Calu3 (cell line): ENCODE data around the gene LRRC46. TPM values are rescaled to one million over a fixed set of nuclear protein-coding genes. Genes with fewer than 3 reads are reported as not detected.

ENCODE experiments used
- Bru-seq: library from RNA; stranded (reverse); fragments of 400-500 nt; gene quantifications from one replicate; lab custom pipeline; 2021; lab: Mats Ljungman, UMichigan
- BruChase-seq, 2 experiments: library from RNA; stranded (reverse); fragments of 400-500 nt; gene quantifications; one replicate each; lab custom pipeline; 2021; lab: Mats Ljungman, UMichigan
- BruUV-seq: library from RNA; stranded (reverse); fragments of 400-500 nt; replicated peaks from 2 replicates; lab custom pipeline; 2021; lab: Mats Ljungman, UMichigan
- CTCF ChIA-PET: fragments of 300-600 bp; sonication (Branson Sonifier 250); formaldehyde crosslinking; loops from one replicate; lab custom pipeline; 2022; ENCODE audit warnings: antibody characterized with exemption; lab: Charles Lee
- DNase-seq: peaks from one replicate; pipeline ENCODE4 v3.0.0; 2022
- H3K27ac Mint-ChIP-seq: one replicate; pipeline ENCODE4 v1.8.0; 2022; ENCODE audit warnings: mixed read lengths; ENCODE audit not compliant: unreplicated experiment
- H3K27me3 Mint-ChIP-seq: one replicate; pipeline ENCODE4 v1.8.0; 2022; ENCODE audit warnings: mixed read lengths; ENCODE audit not compliant: unreplicated experiment
- H3K36me3 Mint-ChIP-seq: one replicate; pipeline ENCODE4 v1.8.0; 2022; ENCODE audit warnings: mild to moderate bottlenecking, moderate library complexity, mixed read lengths; ENCODE audit not compliant: insufficient read depth, unreplicated experiment
- H3K4me1 Mint-ChIP-seq: one replicate; pipeline ENCODE4 v1.8.0; 2022; ENCODE audit warnings: mild to moderate bottlenecking, low read depth, mixed read lengths; ENCODE audit not compliant: unreplicated experiment
- H3K4me3 Mint-ChIP-seq: one replicate; pipeline ENCODE4 v1.8.0; 2022; ENCODE audit warnings: mild to moderate bottlenecking, low read depth, moderate library complexity, mixed read lengths; ENCODE audit not compliant: unreplicated experiment
- H3K9me3 Mint-ChIP-seq: one replicate; pipeline ENCODE4 v1.8.0; 2022; ENCODE audit warnings: low read depth, mixed read lengths; ENCODE audit not compliant: unreplicated experiment
- CTCF ChIP-seq: fragments of 200-600 bp; IDR thresholded peaks from one replicate; pipeline ENCODE4 v1.8.0; 2022; ENCODE audit warnings: antibody characterized with exemption; ENCODE audit not compliant: unreplicated experiment
- intact Hi-C: fragments of 100-400 bp; cut with micrococcal nuclease; formaldehyde crosslinking; loops from one replicate; pipeline ENCODE4 v1.10.0; 2022; ENCODE audit not compliant: unreplicated experiment
- long read RNA-seq: library from polyadenylated mRNA; stranded (forward); transcript quantifications from one replicate; pipeline ENCODE4 v2.0.0, GENCODE V29; 2022
- total RNA-seq: library from RNA; stranded (reverse); gene quantifications from 2 replicates; pipeline ENCODE4 v1.2.3, GENCODE V29; 2022

Gene LRRC46
- 2.9 and 4.0 TPM in 2 replicates for total RNA-seq
- Bru-seq, nascent RNA: percentile 25 among the genes with signal in this experiment
- percentile 35 among the genes with signal in this experiment for BruChase-seq, experiment 1, labeled RNA remaining after a 6-hour chase
- percentile 33 among the genes with signal in this experiment for BruChase-seq, experiment 2, labeled RNA remaining after a 2-hour chase
- long read RNA-seq, partial matches to known transcripts: 1 of 1 reads
- long read RNA-seq, other reads (novel, unspliced or antisense): 0 of 1 reads

- peak within 1 kb of the TSS; percentile 89 for H3K27ac Mint-ChIP-seq
- peak within 1 kb of the TSS; percentile 95 for H3K4me3 Mint-ChIP-seq
- CTCF ChIA-PET: interaction anchor here (0.7 to 2.0 kb wide), 16 partner anchors 9 to 1847 kb away, joined by 3 to 18 read pairs (median 4); partner anchors contain the start of genes OSBPL7, SCRN2, SP2 and SP6
- H3K9me3 Mint-ChIP-seq: no peaks in the 10 kb centered on the region
- intact Hi-C loops: loop anchor here (1.0 kb wide), 1 partner anchor 55 kb away; no protein-coding TSS in a partner anchor
- no peaks in the 10 kb centered on the region for H3K27me3 Mint-ChIP-seq
- TF ChIP-seq CTCF: peak; percentile 43
- H3K4me1 Mint-ChIP-seq: peaks cover 9% of the 10 kb centered on the region
- BruUV-seq: TSS peak; percentile 78
- peak; percentile 98 for DNase-seq
- H3K36me3 Mint-ChIP-seq: peaks cover 58% of the 10 kb centered on the region
Measured at GRCh38 chr17:47831003-47831933, at the start of gene LRRC46, which contains the start of gene MRPL10. TSS of gene LRRC46 (plus strand) at chr17:47831670. CDS start at chr17:47831990, 320 bp downstream. TSS of gene MRPL10 (minus strand) at chr17:47831541. CDS start at chr17:47831511, 30 bp downstream.

DNA sequence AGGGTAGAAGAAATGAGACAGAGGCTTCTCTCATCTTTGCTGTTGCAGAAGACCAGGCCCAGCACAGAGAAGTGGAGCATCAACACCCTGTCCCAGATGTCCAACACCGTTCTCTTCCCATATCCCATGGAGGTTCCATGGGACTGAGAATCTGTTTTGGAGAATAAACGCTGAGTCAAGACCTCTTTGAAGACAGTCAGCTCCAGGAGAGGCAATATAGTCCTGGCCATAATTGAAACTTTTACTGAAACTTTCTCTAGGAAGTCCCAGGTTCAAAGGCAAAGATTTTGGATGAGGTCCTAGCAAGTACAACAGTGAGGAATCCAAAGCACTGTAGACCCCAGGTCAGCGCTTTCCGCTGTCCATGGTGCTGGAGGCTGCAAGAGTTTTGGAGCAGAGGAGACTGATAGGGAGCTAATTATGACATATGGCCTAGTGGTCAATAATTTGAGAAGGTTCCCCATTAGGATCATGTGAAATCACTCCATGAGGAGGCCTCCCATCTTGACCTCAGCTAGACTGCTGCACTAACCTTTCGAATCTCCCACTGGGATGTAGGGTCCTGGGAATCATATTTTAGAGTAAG lies 45.8 kb upstream of the LRRC46 start:
- DNase-seq: peak; percentile 41
- no TSS peak for BruUV-seq
- Mint-ChIP-seq H3K27ac (no peak overlapping the region), H3K36me3 (no peaks in the 10 kb centered on the region), H3K9me3 (no peaks in the 10 kb centered on the region), H3K27me3 (peaks cover 89% of the 10 kb centered on the region), H3K4me3 (no peak overlapping the region), H3K4me1 (no peaks in the 10 kb centered on the region)
- CTCF ChIA-PET: no interaction called here
- intact Hi-C loops: no loop called here
- TF ChIP-seq CTCF: no peak

- Mint-ChIP-seq H3K4me3 (peak overlapping the region; percentile 33), H3K4me1 (no peaks in the 10 kb centered on the region), H3K36me3 (no peaks in the 10 kb centered on the region), H3K27me3 (peaks cover 89% of the 10 kb centered on the region), H3K27ac (no peak overlapping the region), H3K9me3 (no peaks in the 10 kb centered on the region)
- BruUV-seq: no TSS peak
- peak; percentile 42 for DNase-seq
- no peak for TF ChIP-seq CTCF
- intact Hi-C loops: no loop called here
- CTCF ChIA-PET: interaction anchor here (0.6 to 1.0 kb wide), 2 partner anchors 10 to 14 kb away, joined by 3 to 4 read pairs; no protein-coding TSS in a partner anchor
Measured at GRCh38 chr17:47789611-47790561, 41.6 kb upstream of the LRRC46 start.
